NCI-H2196 (cell line): ENCODE data around the gene TIAM2.

Source experiments
- DNase-seq: peaks from one replicate; lab custom pipeline; 2025; ENCODE audit not compliant: unreplicated experiment; lab: John Stamatoyannopoulos, UW

TIAM2 gene

DNA sequence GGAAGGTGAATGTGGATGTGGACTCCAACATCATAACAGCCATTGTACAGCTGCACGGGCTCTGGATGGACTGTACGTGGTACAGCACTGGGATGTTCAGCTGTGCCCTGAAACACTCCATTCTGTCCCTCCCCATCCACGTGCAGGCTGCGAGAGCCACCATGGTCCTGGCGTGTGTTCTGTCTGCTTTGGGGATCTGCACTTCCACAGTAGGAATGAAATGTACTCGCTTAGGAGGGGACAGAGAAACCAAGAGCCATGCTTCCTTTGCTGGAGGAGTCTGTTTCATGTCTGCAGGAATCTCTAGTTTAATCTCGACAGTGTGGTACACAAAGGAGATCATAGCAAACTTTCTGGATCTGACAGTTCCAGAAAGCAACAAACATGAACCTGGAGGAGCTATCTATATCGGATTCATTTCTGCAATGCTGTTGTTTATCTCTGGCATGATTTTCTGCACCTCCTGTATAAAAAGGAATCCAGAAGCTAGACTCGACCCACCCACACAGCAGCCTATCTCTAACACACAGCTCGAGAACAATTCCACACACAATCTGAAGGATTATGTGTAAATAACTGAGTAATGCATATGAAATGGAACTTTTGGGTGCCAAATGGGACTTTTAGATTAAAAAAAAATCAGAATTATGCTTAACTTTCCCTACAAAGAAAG, 280.8 kb downstream of the TIAM2 start:
- DNase-seq, result no peak

- DNase-seq, result no peak
Observed at GRCh38 chr6:155276638-155277037, 281.5 kb downstream of the TIAM2 start.

DNA sequence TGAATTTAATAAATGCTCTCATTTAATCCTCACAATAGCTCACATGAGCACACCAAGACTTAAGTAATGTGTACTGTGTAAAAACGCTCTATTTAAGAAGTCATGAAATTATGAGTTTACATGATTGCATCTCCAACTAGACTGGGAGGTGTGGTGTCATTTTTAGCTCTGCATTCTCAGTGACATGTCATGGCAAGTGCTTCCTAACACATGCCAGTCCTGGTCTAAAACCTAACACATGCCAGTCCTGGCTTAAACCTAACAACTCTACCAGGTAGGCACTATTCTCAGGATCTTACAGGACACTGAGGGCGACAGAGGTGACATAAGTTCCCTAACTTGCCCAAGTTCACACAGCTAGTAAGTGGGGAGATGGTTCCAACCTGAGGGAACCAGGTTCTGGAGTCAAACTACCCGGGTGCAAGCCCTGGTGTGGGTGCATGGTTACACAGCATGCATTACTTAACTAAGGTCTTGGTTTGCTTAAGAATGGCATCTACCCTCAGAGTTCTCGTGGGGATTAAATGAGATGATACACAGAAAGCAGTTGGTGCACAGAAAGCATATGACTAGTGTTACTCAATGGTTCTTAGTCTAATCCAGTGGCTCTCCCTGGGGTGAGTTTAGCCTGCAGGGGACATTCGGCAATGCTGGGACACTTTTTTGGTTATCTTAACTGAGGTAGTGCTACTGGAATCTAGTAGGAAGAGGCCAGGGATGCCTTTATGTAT, 283.4 kb downstream of the TIAM2 start:
- DNase-seq, result no peak

DNA sequence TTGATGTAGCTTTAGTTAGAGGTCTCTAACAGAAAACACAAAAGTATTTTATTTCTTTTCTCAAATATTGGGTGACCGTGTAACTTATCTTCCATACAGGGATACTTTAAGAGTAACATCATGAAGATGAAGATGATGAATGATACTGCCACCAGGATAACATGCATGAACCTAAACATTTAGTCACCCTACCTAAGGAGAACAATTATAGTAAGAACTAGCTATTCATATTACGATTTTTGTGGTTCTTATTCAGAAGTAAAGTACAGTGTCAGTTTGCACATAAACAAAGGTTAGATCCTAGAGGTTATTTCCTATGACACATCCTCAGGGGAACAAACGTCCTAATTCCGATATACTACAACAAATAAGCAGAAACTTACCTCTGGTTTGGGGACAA, 289.7 kb downstream of the TIAM2 start:
- no peak for DNase-seq

DNA sequence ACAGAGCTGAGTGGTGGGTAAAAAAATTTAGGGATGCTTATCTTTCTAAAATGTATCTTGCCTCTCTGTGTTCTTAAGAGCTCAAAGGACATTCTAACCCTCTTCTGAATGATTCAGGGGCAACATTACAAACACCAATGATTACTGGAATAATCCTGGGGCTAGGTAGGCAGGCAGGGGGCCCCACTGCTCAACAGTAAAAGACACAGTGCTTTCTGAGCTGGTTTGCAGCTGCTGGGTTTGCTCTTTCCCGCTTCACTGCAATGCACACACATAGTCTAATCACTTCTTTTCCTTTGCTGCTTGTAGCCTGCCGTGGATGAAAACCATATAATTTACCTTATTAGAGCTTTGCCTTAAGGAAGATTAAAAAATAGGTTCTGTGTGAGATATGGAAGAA, 292.6 kb downstream of the TIAM2 start:
- no peak for DNase-seq

DNA sequence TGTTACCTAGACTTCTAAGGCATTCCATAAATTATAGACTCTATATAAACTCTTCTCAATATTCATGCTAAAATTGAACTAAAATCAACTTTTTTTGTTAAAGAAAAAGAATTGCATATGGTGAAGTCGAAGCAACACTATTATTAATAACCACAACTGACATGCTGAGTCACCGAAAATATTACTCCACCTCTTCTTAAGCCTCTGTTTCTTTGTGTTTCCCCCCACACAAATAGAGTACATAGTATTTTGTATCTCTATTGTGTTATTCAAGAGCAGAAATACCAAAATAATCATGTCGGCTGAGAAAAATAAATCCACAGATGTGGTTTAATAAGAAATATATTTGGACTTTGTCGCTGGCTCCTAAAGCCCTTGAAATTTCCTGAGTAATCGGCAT, 295.4 kb downstream of the TIAM2 start:
- no peak for DNase-seq

GRCh38 chr6:155291291-155291690, 296.2 kb downstream of the TIAM2 start:
- no peak for DNase-seq

- DNase-seq, result no peak
Observed at GRCh38 chr6:155292711-155293110, 297.6 kb downstream of the TIAM2 start.

DNA sequence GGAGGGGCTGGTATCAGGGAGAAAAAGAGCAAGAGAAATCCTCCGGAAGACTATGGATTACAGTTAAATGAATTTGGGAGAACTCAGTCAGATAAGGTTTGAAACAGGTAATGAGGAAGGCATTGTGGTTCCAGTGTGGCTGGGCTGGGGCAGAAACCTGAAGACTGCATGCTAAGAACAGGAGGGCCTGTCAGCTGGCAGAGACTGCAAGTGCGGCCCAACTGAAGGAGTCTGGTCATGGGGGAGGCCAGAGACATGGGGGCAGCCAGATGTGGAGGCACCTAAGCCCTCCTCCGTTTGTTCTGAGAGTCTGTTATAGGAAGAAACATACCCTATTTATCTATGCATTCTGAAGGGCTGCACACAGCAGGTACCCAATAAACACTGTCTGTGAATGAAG, 302.6 kb downstream of the TIAM2 start:
- no peak for DNase-seq

GRCh38 chr6:155301867-155302266, 306.8 kb downstream of the TIAM2 start:
- DNase-seq, result no peak

DNA sequence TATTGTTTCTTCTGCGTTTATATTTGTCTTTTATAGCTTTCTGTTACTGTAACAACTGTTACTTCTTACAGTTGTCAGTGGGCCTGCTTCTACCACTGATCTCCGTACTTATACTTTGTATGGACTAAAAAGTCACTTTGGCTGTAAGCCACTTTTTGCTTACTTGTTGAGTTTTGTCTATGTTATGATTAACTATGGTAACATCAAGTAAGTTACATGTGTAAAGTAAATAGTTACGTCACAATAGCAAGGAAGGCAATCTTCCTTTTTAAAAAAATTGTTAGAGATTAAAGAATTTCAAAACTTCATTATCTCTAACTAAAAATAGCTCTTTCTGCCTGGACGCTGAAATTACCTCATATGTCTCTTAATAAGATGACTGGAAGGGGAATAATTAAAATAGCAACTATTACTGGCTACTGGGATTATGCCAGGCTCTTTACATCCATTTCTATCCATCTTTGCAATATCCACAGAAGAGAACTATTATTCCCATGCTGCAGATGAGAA, 308.3 kb downstream of the TIAM2 start:
- no peak for DNase-seq

- no peak for DNase-seq
Observed at GRCh38 chr6:155306958-155307357, 311.8 kb downstream of the TIAM2 start.
